Measurements from ENCODE around the gene MAP4K5.

DNA sequence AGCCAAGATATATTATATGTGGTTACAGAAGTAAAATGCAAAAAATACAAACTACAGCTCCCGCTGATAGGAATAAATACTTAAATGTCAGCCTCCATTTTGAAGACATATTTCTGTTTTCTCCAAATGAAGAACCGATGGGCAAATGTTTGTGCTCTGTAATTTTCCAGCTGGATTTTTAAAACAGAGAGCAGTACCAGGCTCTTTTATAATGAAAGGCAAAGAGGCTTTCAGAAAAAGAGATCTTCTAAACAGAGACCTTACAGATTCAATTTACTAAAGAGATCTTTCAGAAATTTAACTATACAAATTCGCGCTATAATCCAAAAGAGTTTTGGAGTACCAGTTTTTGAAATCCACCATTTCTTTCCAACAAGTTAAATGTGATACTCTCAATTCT lies 19.9 kb downstream of the MAP4K5 start:
- TF ChIP-seq, protein P1, sequence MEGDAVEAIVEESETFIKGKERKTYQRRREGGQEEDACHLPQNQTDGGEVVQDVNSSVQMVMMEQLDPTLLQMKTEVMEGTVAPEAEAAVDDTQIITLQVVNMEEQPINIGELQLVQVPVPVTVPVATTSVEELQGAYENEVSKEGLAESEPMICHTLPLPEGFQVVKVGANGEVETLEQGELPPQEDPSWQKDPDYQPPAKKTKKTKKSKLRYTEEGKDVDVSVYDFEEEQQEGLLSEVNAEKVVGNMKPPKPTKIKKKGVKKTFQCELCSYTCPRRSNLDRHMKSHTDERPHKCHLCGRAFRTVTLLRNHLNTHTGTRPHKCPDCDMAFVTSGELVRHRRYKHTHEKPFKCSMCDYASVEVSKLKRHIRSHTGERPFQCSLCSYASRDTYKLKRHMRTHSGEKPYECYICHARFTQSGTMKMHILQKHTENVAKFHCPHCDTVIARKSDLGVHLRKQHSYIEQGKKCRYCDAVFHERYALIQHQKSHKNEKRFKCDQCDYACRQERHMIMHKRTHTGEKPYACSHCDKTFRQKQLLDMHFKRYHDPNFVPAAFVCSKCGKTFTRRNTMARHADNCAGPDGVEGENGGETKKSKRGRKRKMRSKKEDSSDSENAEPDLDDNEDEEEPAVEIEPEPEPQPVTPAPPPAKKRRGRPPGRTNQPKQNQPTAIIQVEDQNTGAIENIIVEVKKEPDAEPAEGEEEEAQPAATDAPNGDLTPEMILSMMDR (IDR thresholded peaks at IDR 0.05): no peak
- TF ChIP-seq POLR2A (IDR thresholded peaks at IDR 0.05): no peak

Measured in esophagus squamous epithelium (tissue), 4 donors.